ENCODE data around the gene PROK1.

- TF ChIP-seq ZGPAT (CRISPR knock-in tag; IDR thresholded peaks at IDR 0.05) (no peak), IKZF4 (CRISPR knock-in tag; IDR thresholded peaks at IDR 0.05; ENCODE audit: borderline replicate concordance, low read depth, not compliant biosample characterization) (no peak), SIX4 (CRISPR knock-in tag; IDR thresholded peaks at IDR 0.05) (no peak), ZNF687 (CRISPR knock-in tag; IDR thresholded peaks at IDR 0.05) (no peak), ZNF33A (CRISPR knock-in tag; IDR thresholded peaks at IDR 0.05; ENCODE audit: borderline replicate concordance) (no peak), ZNF569 (CRISPR knock-in tag; IDR thresholded peaks at IDR 0.05; ENCODE audit: borderline replicate concordance) (no peak), POLR2AphosphoS5 (IDR thresholded peaks at IDR 0.05; ENCODE audit: low read depth, low read length) (no peak)
Observed at GRCh38 chr1:110418729-110419128, 32.2 kb upstream of the PROK1 start.
